ENCODE data around the gene GAB1. TPM values are rescaled to one million over a fixed set of nuclear protein-coding genes. Genes with fewer than 3 reads are reported as not detected.

GAB1 gene
- polyA plus RNA-seq, 2 donors, result 7.8 to 10.0 TPM

- H3K4me1 ChIP-seq (ENCODE audit: control insufficient read depth in 2 of 2, insufficient read depth in 2 of 2, low read length in 1 of 2), result no peaks in the 10 kb centered on the region
- 45 to 46% methylated on average over 3 of the region's 3 CpGs for WGBS, 2 donors
- H3K27ac ChIP-seq (ENCODE audit: low read depth in 2 of 2, low read length in 1 of 2), result no peak overlapping the region
- no peaks in the 10 kb centered on the region for H3K9me3 ChIP-seq (ENCODE audit: control insufficient read depth in 2 of 2, insufficient read depth in 1 of 2, low read depth in 1 of 2, low read length in 1 of 2)
- no peaks in the 10 kb centered on the region for H3K36me3 ChIP-seq (ENCODE audit: control insufficient read depth in 2 of 2, insufficient read depth in 2 of 2, low read length in 1 of 2)
- no peak overlapping the region for H3K4me3 ChIP-seq (ENCODE audit: low read depth in 1 of 2, low read length in 2 of 2)
- H3K27me3 ChIP-seq (ENCODE audit: control insufficient read depth in 1 of 2, insufficient read depth in 2 of 2, low read length in 2 of 2), result no peaks in the 10 kb centered on the region
Observed at GRCh38 chr4:143481361-143481760, 144.7 kb downstream of the GAB1 start.

- Histone ChIP-seq H3K27ac (ENCODE audit: low read depth in 2 of 2, low read length in 1 of 2) (no peak overlapping the region), H3K36me3 (ENCODE audit: control insufficient read depth in 2 of 2, insufficient read depth in 2 of 2, low read length in 1 of 2) (no peaks in the 10 kb centered on the region), H3K4me3 (ENCODE audit: low read depth in 1 of 2, low read length in 2 of 2) (no peak overlapping the region), H3K4me1 (ENCODE audit: control insufficient read depth in 2 of 2, insufficient read depth in 2 of 2, low read length in 1 of 2) (no peaks in the 10 kb centered on the region), H3K27me3 (ENCODE audit: control insufficient read depth in 1 of 2, insufficient read depth in 2 of 2, low read length in 2 of 2) (no peaks in the 10 kb centered on the region), H3K9me3 (ENCODE audit: control insufficient read depth in 2 of 2, insufficient read depth in 1 of 2, low read depth in 1 of 2, low read length in 1 of 2) (peaks cover 0 to under 1% of the 10 kb centered on the region in 2 donors)
- WGBS, 2 donors, result 0 to 3% methylated on average over 1 of the region's 1 CpG
Observed at GRCh38 chr4:143482840-143483239, 146.2 kb downstream of the GAB1 start.

- Histone ChIP-seq H3K27ac (ENCODE audit: low read depth in 2 of 2, low read length in 1 of 2) (no peak overlapping the region), H3K36me3 (ENCODE audit: control insufficient read depth in 2 of 2, insufficient read depth in 2 of 2, low read length in 1 of 2) (no peaks in the 10 kb centered on the region), H3K9me3 (ENCODE audit: control insufficient read depth in 2 of 2, insufficient read depth in 1 of 2, low read depth in 1 of 2, low read length in 1 of 2) (peaks cover 0 to 4% of the 10 kb centered on the region in 2 donors), H3K27me3 (ENCODE audit: control insufficient read depth in 1 of 2, insufficient read depth in 2 of 2, low read length in 2 of 2) (no peaks in the 10 kb centered on the region), H3K4me1 (ENCODE audit: control insufficient read depth in 2 of 2, insufficient read depth in 2 of 2, low read length in 1 of 2) (no peaks in the 10 kb centered on the region), H3K4me3 (ENCODE audit: low read depth in 1 of 2, low read length in 2 of 2) (no peak overlapping the region)
- WGBS, 2 donors, result 89 to 93% methylated on average over 1 of the region's 1 CpG
Observed at GRCh38 chr4:143486314-143486713, 149.6 kb downstream of the GAB1 start.

GRCh38 chr4:143488687-143489086, 152.0 kb downstream of the GAB1 start:
- 82 to 86% methylated on average over 3 of the region's 3 CpGs for WGBS, 2 donors
- Histone ChIP-seq H3K27ac (ENCODE audit: low read depth in 2 of 2, low read length in 1 of 2) (no peak overlapping the region), H3K4me1 (ENCODE audit: control insufficient read depth in 2 of 2, insufficient read depth in 2 of 2, low read length in 1 of 2) (no peaks in the 10 kb centered on the region), H3K4me3 (ENCODE audit: low read depth in 1 of 2, low read length in 2 of 2) (no peak overlapping the region), H3K27me3 (ENCODE audit: control insufficient read depth in 1 of 2, insufficient read depth in 2 of 2, low read length in 2 of 2) (no peaks in the 10 kb centered on the region), H3K36me3 (ENCODE audit: control insufficient read depth in 2 of 2, insufficient read depth in 2 of 2, low read length in 1 of 2) (no peaks in the 10 kb centered on the region), H3K9me3 (ENCODE audit: control insufficient read depth in 2 of 2, insufficient read depth in 1 of 2, low read depth in 1 of 2, low read length in 1 of 2) (peaks cover 0 to 4% of the 10 kb centered on the region in 2 donors)

- H3K36me3 ChIP-seq (ENCODE audit: control insufficient read depth in 2 of 2, insufficient read depth in 2 of 2, low read length in 1 of 2), result no peaks in the 10 kb centered on the region
- 96 to 100% methylated on average over 2 of the region's 2 CpGs for WGBS, 2 donors
- H3K27me3 ChIP-seq (ENCODE audit: control insufficient read depth in 1 of 2, insufficient read depth in 2 of 2, low read length in 2 of 2), result no peaks in the 10 kb centered on the region
- no peak overlapping the region for H3K4me3 ChIP-seq (ENCODE audit: low read depth in 1 of 2, low read length in 2 of 2)
- H3K4me1 ChIP-seq (ENCODE audit: control insufficient read depth in 2 of 2, insufficient read depth in 2 of 2, low read length in 1 of 2), result no peaks in the 10 kb centered on the region
- H3K27ac ChIP-seq (ENCODE audit: low read depth in 2 of 2, low read length in 1 of 2), result no peak overlapping the region
- H3K9me3 ChIP-seq (ENCODE audit: control insufficient read depth in 2 of 2, insufficient read depth in 1 of 2, low read depth in 1 of 2, low read length in 1 of 2), result peaks cover 0 to 4% of the 10 kb centered on the region in 2 donors
Observed at GRCh38 chr4:143489106-143489505, 152.4 kb downstream of the GAB1 start.

- no peaks in the 10 kb centered on the region for H3K27me3 ChIP-seq (ENCODE audit: control insufficient read depth in 1 of 2, insufficient read depth in 2 of 2, low read length in 2 of 2)
- H3K27ac ChIP-seq (ENCODE audit: low read depth in 2 of 2, low read length in 1 of 2), result no peak overlapping the region
- 77 to 78% methylated on average over 8 of the region's 8 CpGs for WGBS, 2 donors
- H3K36me3 ChIP-seq (ENCODE audit: control insufficient read depth in 2 of 2, insufficient read depth in 2 of 2, low read length in 1 of 2), result no peaks in the 10 kb centered on the region
- no peak overlapping the region for H3K4me3 ChIP-seq (ENCODE audit: low read depth in 1 of 2, low read length in 2 of 2)
- H3K4me1 ChIP-seq (ENCODE audit: control insufficient read depth in 2 of 2, insufficient read depth in 2 of 2, low read length in 1 of 2), result no peaks in the 10 kb centered on the region
- no peaks in the 10 kb centered on the region for H3K9me3 ChIP-seq (ENCODE audit: control insufficient read depth in 2 of 2, insufficient read depth in 1 of 2, low read depth in 1 of 2, low read length in 1 of 2)
Observed at GRCh38 chr4:143498021-143498420, 161.3 kb downstream of the GAB1 start.

GRCh38 chr4:143502231-143502630, 165.6 kb downstream of the GAB1 start:
- Histone ChIP-seq H3K9me3 (ENCODE audit: control insufficient read depth in 2 of 2, insufficient read depth in 1 of 2, low read depth in 1 of 2, low read length in 1 of 2) (no peaks in the 10 kb centered on the region), H3K27ac (ENCODE audit: low read depth in 2 of 2, low read length in 1 of 2) (no peak overlapping the region), H3K27me3 (ENCODE audit: control insufficient read depth in 1 of 2, insufficient read depth in 2 of 2, low read length in 2 of 2) (no peaks in the 10 kb centered on the region), H3K36me3 (ENCODE audit: control insufficient read depth in 2 of 2, insufficient read depth in 2 of 2, low read length in 1 of 2) (no peaks in the 10 kb centered on the region), H3K4me3 (ENCODE audit: low read depth in 1 of 2, low read length in 2 of 2) (no peak overlapping the region), H3K4me1 (ENCODE audit: control insufficient read depth in 2 of 2, insufficient read depth in 2 of 2, low read length in 1 of 2) (no peaks in the 10 kb centered on the region)
- WGBS, 2 donors, result 78% methylated on average over 1 of the region's 1 CpG

GRCh38 chr4:143506031-143506430, 169.4 kb downstream of the GAB1 start:
- no peaks in the 10 kb centered on the region for H3K36me3 ChIP-seq (ENCODE audit: control insufficient read depth in 2 of 2, insufficient read depth in 2 of 2, low read length in 1 of 2)
- no peaks in the 10 kb centered on the region for H3K9me3 ChIP-seq (ENCODE audit: control insufficient read depth in 2 of 2, insufficient read depth in 1 of 2, low read depth in 1 of 2, low read length in 1 of 2)
- H3K4me1 ChIP-seq (ENCODE audit: control insufficient read depth in 2 of 2, insufficient read depth in 2 of 2, low read length in 1 of 2), result no peaks in the 10 kb centered on the region
- no peaks in the 10 kb centered on the region for H3K27me3 ChIP-seq (ENCODE audit: control insufficient read depth in 1 of 2, insufficient read depth in 2 of 2, low read length in 2 of 2)
- H3K4me3 ChIP-seq (ENCODE audit: low read depth in 1 of 2, low read length in 2 of 2), result no peak overlapping the region
- 89 to 95% methylated on average over 1 of the region's 1 CpG for WGBS, 2 donors
- H3K27ac ChIP-seq (ENCODE audit: low read depth in 2 of 2, low read length in 1 of 2), result no peak overlapping the region

- 93 to 95% methylated on average over 7 of the region's 7 CpGs for WGBS, 2 donors
- no peaks in the 10 kb centered on the region for H3K27me3 ChIP-seq (ENCODE audit: control insufficient read depth in 1 of 2, insufficient read depth in 2 of 2, low read length in 2 of 2)
- H3K36me3 ChIP-seq (ENCODE audit: control insufficient read depth in 2 of 2, insufficient read depth in 2 of 2, low read length in 1 of 2), result no peaks in the 10 kb centered on the region
- H3K27ac ChIP-seq (ENCODE audit: low read depth in 2 of 2, low read length in 1 of 2), result no peak overlapping the region
- no peaks in the 10 kb centered on the region for H3K9me3 ChIP-seq (ENCODE audit: control insufficient read depth in 2 of 2, insufficient read depth in 1 of 2, low read depth in 1 of 2, low read length in 1 of 2)
- H3K4me3 ChIP-seq (ENCODE audit: low read depth in 1 of 2, low read length in 2 of 2), result no peak overlapping the region
- no peaks in the 10 kb centered on the region for H3K4me1 ChIP-seq (ENCODE audit: control insufficient read depth in 2 of 2, insufficient read depth in 2 of 2, low read length in 1 of 2)
Observed at GRCh38 chr4:143511906-143512305, 175.2 kb downstream of the GAB1 start.

GRCh38 chr4:143512978-143513313, 176.3 kb downstream of the GAB1 start:
- Histone ChIP-seq H3K9me3 (ENCODE audit: control insufficient read depth in 2 of 2, insufficient read depth in 1 of 2, low read depth in 1 of 2, low read length in 1 of 2) (no peaks in the 10 kb centered on the region), H3K27me3 (ENCODE audit: control insufficient read depth in 1 of 2, insufficient read depth in 2 of 2, low read length in 2 of 2) (no peaks in the 10 kb centered on the region), H3K36me3 (ENCODE audit: control insufficient read depth in 2 of 2, insufficient read depth in 2 of 2, low read length in 1 of 2) (no peaks in the 10 kb centered on the region), H3K4me3 (ENCODE audit: low read depth in 1 of 2, low read length in 2 of 2) (peak overlapping the region; percentile 85 to 94), H3K27ac (ENCODE audit: low read depth in 2 of 2, low read length in 1 of 2) (peak overlapping the region; percentile 96 to 99), H3K4me1 (ENCODE audit: control insufficient read depth in 2 of 2, insufficient read depth in 2 of 2, low read length in 1 of 2) (no peaks in the 10 kb centered on the region)
- 0 to 1% methylated on average over 18 of the region's 18 CpGs for WGBS, 2 donors

Data from esophagus (tissue), 2 donors.